Measurements from ENCODE around the gene FRMD7. TPM values are rescaled to one million over a fixed set of nuclear protein-coding genes. Genes with fewer than 3 reads are reported as not detected.

FRMD7 gene
- total and polyA plus RNA-seq, 2 experiments from 2014 or later: not detected

DNA sequence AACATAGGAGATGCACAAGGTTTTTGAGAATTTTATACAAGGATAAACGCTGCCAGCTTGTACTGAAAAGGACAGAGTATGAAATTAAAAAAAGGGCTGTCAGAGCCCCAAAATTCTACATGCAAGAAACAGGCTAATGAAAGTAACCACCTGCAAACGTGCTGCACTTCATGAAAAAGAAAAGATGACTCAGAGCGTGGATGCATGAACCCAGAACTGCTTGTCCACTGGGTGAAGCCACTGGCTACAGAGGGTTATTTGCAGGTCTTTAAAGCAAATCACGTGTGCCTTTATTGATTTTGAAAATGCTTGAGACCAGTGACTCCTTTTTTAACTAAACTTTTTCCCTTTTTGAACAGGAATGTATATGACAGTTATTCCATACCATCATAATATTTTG is 25.3 kb upstream of the FRMD7 start:
- H3F3A ChIP-seq (replicated peaks; ENCODE audit: low read depth): no peaks in the 10 kb centered on the region
- H3K27ac Mint-ChIP-seq: no peak overlapping the region
- H3K79me2 ChIP-seq (replicated peaks; ENCODE audit: insufficient read depth): no peaks in the 10 kb centered on the region
- no peaks in the 10 kb centered on the region for H3K27me3 Mint-ChIP-seq (ENCODE audit: insufficient read depth, low read depth, poor library complexity)
- no peak overlapping the region for H3K4me3 ChIP-seq
- DNase-seq (ENCODE audit: low spot score) (no peak), ATAC-seq (no peak)
- H3K36me3 Mint-ChIP-seq (ENCODE audit: low read depth): no peaks in the 10 kb centered on the region
- no peaks in the 10 kb centered on the region for H3K4me1 ChIP-seq (ENCODE audit: insufficient read depth)
- H3K4me1 Mint-ChIP-seq: no peaks in the 10 kb centered on the region; the same call in 2 of the 3 replicates
- H4K20me1 ChIP-seq (replicated peaks; ENCODE audit: insufficient read depth): no peaks in the 10 kb centered on the region
- no peaks in the 10 kb centered on the region for H3K9me2 ChIP-seq (ENCODE audit: insufficient read depth)
- no peaks in the 10 kb centered on the region for H3K36me3 ChIP-seq (ENCODE audit: insufficient read depth)
- TF ChIP-seq STAT1 (IDR thresholded peaks at IDR 0.05; ENCODE audit: unreplicated experiment) (no peak), ZNF114 (CRISPR knock-in tag; IDR thresholded peaks at IDR 0.05) (no peak), ZNF331 (CRISPR knock-in tag; IDR thresholded peaks at IDR 0.05; ENCODE audit: low read depth) (no peak), POLR2AphosphoS5 (IDR thresholded peaks at IDR 0.05; ENCODE audit: low read depth) (no peak), JUNB (IDR thresholded peaks at IDR 0.05; ENCODE audit: unreplicated experiment) (no peak), EZH2 (IDR thresholded peaks at IDR 0.05; ENCODE audit: low read depth, unreplicated experiment) (no peak), CREB1 (CRISPR knock-in tag; IDR thresholded peaks at IDR 0.05; ENCODE audit: low read depth) (no peak), EZH2phosphoT487 (IDR thresholded peaks at IDR 0.05; ENCODE audit: unreplicated experiment) (no peak), NANOG (IDR thresholded peaks at IDR 0.05; ENCODE audit: borderline replicate concordance) (no peak)
- TF ChIP-seq, protein P1, sequence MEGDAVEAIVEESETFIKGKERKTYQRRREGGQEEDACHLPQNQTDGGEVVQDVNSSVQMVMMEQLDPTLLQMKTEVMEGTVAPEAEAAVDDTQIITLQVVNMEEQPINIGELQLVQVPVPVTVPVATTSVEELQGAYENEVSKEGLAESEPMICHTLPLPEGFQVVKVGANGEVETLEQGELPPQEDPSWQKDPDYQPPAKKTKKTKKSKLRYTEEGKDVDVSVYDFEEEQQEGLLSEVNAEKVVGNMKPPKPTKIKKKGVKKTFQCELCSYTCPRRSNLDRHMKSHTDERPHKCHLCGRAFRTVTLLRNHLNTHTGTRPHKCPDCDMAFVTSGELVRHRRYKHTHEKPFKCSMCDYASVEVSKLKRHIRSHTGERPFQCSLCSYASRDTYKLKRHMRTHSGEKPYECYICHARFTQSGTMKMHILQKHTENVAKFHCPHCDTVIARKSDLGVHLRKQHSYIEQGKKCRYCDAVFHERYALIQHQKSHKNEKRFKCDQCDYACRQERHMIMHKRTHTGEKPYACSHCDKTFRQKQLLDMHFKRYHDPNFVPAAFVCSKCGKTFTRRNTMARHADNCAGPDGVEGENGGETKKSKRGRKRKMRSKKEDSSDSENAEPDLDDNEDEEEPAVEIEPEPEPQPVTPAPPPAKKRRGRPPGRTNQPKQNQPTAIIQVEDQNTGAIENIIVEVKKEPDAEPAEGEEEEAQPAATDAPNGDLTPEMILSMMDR (conservative IDR thresholded peaks at IDR 0.05; ENCODE audit: low read depth in 2 of 2): no peak
- TF ChIP-seq, protein P2, sequence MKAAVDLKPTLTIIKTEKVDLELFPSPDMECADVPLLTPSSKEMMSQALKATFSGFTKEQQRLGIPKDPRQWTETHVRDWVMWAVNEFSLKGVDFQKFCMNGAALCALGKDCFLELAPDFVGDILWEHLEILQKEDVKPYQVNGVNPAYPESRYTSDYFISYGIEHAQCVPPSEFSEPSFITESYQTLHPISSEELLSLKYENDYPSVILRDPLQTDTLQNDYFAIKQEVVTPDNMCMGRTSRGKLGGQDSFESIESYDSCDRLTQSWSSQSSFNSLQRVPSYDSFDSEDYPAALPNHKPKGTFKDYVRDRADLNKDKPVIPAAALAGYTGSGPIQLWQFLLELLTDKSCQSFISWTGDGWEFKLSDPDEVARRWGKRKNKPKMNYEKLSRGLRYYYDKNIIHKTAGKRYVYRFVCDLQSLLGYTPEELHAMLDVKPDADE (IDR thresholded peaks at IDR 0.05): no peak
- TF ChIP-seq, protein P3, sequence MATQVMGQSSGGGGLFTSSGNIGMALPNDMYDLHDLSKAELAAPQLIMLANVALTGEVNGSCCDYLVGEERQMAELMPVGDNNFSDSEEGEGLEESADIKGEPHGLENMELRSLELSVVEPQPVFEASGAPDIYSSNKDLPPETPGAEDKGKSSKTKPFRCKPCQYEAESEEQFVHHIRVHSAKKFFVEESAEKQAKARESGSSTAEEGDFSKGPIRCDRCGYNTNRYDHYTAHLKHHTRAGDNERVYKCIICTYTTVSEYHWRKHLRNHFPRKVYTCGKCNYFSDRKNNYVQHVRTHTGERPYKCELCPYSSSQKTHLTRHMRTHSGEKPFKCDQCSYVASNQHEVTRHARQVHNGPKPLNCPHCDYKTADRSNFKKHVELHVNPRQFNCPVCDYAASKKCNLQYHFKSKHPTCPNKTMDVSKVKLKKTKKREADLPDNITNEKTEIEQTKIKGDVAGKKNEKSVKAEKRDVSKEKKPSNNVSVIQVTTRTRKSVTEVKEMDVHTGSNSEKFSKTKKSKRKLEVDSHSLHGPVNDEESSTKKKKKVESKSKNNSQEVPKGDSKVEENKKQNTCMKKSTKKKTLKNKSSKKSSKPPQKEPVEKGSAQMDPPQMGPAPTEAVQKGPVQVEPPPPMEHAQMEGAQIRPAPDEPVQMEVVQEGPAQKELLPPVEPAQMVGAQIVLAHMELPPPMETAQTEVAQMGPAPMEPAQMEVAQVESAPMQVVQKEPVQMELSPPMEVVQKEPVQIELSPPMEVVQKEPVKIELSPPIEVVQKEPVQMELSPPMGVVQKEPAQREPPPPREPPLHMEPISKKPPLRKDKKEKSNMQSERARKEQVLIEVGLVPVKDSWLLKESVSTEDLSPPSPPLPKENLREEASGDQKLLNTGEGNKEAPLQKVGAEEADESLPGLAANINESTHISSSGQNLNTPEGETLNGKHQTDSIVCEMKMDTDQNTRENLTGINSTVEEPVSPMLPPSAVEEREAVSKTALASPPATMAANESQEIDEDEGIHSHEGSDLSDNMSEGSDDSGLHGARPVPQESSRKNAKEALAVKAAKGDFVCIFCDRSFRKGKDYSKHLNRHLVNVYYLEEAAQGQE (IDR thresholded peaks at IDR 0.05; ENCODE audit: unreplicated experiment): no peak
- TF ChIP-seq, protein P4, sequence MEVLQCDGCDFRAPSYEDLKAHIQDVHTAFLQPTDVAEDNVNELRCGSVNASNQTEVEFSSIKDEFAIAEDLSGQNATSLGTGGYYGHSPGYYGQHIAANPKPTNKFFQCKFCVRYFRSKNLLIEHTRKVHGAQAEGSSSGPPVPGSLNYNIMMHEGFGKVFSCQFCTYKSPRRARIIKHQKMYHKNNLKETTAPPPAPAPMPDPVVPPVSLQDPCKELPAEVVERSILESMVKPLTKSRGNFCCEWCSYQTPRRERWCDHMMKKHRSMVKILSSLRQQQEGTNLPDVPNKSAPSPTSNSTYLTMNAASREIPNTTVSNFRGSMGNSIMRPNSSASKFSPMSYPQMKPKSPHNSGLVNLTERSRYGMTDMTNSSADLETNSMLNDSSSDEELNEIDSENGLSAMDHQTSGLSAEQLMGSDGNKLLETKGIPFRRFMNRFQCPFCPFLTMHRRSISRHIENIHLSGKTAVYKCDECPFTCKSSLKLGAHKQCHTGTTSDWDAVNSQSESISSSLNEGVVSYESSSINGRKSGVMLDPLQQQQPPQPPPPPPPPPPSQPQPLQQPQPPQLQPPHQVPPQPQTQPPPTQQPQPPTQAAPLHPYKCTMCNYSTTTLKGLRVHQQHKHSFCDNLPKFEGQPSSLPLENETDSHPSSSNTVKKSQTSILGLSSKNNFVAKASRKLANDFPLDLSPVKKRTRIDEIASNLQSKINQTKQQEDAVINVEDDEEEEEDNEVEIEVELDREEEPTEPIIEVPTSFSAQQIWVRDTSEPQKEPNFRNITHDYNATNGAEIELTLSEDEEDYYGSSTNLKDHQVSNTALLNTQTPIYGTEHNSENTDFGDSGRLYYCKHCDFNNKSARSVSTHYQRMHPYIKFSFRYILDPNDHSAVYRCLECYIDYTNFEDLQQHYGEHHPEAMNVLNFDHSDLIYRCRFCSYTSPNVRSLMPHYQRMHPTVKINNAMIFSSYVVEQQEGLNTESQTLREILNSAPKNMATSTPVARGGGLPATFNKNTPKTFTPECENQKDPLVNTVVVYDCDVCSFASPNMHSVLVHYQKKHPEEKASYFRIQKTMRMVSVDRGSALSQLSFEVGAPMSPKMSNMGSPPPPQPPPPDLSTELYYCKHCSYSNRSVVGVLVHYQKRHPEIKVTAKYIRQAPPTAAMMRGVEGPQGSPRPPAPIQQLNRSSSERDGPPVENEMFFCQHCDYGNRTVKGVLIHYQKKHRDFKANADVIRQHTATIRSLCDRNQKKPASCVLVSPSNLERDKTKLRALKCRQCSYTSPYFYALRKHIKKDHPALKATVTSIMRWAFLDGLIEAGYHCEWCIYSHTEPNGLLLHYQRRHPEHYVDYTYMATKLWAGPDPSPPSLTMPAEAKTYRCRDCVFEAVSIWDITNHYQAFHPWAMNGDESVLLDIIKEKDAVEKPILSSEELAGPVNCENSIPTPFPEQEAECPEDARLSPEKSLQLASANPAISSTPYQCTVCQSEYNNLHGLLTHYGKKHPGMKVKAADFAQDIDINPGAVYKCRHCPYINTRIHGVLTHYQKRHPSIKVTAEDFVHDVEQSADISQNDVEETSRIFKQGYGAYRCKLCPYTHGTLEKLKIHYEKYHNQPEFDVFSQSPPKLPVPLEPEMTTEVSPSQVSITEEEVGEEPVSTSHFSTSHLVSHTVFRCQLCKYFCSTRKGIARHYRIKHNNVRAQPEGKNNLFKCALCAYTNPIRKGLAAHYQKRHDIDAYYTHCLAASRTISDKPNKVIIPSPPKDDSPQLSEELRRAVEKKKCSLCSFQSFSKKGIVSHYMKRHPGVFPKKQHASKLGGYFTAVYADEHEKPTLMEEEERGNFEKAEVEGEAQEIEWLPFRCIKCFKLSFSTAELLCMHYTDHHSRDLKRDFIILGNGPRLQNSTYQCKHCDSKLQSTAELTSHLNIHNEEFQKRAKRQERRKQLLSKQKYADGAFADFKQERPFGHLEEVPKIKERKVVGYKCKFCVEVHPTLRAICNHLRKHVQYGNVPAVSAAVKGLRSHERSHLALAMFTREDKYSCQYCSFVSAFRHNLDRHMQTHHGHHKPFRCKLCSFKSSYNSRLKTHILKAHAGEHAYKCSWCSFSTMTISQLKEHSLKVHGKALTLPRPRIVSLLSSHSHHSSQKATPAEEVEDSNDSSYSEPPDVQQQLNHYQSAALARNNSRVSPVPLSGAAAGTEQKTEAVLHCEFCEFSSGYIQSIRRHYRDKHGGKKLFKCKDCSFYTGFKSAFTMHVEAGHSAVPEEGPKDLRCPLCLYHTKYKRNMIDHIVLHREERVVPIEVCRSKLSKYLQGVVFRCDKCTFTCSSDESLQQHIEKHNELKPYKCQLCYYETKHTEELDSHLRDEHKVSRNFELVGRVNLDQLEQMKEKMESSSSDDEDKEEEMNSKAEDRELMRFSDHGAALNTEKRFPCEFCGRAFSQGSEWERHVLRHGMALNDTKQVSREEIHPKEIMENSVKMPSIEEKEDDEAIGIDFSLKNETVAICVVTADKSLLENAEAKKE (CRISPR knock-in tag; IDR thresholded peaks at IDR 0.05): no peak
- no peak overlapping the region for H3K4me2 ChIP-seq
- no peak overlapping the region for H3K4me3 Mint-ChIP-seq
- no peak overlapping the region for H2AFZ ChIP-seq
- no peak overlapping the region for H3K27ac ChIP-seq (ENCODE audit: low read depth)
- no peaks in the 10 kb centered on the region for H3K27me3 ChIP-seq (ENCODE audit: insufficient read depth)
- no peaks in the 10 kb centered on the region for H3K9me3 Mint-ChIP-seq

Measured in GM23338 (cell line).